Vagina (tissue), 2 donors: ENCODE results near the gene NRG3. TPM values are rescaled to one million over a fixed set of nuclear protein-coding genes. Genes with fewer than 3 reads are reported as not detected.

Experiments
- DNase-seq, 2 donors: peaks; one replicate each; pipeline ENCODE4 v3.0.0-alpha.2; 2017; ENCODE audit errors: extremely low spot score in 2 of 2
- H3K27ac ChIP-seq: fragments of 200-600 bp; sonication (generic); one replicate; pipeline ENCODE4 v1.5.1; 2019
- H3K27me3 ChIP-seq: fragments of 200-600 bp; sonication (generic); one replicate; pipeline ENCODE4 v1.5.1; 2019
- H3K36me3 ChIP-seq, 2 donors: fragments of 200-600 bp; sonication (generic); one replicate each; pipeline ENCODE4 v1.5.1; 2017 to 2019
- H3K4me1 ChIP-seq: fragments of 200-600 bp; sonication (generic); one replicate; pipeline ENCODE4 v1.5.1; 2019
- H3K4me3 ChIP-seq, 2 donors: fragments of 200-600 bp; sonication (generic); 1 replicate in 1 of 2; 2 replicates in 1 of 2; pipeline ENCODE4 v1.5.1; 2016 to 2019
- H3K9me3 ChIP-seq: fragments of 200-600 bp; sonication (generic); one replicate; pipeline ENCODE4 v1.5.1; 2019
- CTCF ChIP-seq, 3 experiments: fragments of 450-650 bp in 2 of 3; fragments of 200-600 bp in 1 of 3; sonication (generic) in 1 of 3; IDR thresholded peaks; one replicate each; pipeline ENCODE4 v1.5.1; 2017 to 2019; ENCODE audit warnings: antibody characterized with exemption in 3 of 3, mild to moderate bottlenecking in 2 of 3, moderate library complexity in 2 of 3
- POLR2A ChIP-seq, 2 donors: fragments of 450-650 bp; IDR thresholded peaks; one replicate each; pipeline ENCODE4 v1.6.1; 2017; ENCODE audit warnings: antibody characterized with exemption in 2 of 2, mild to moderate bottlenecking in 2 of 2, moderate library complexity in 2 of 2
- POLR2AphosphoS5 ChIP-seq, 2 donors: sonication (generic); formaldehyde crosslinking; IDR thresholded peaks; one replicate each; pipeline ENCODE4 v1.9.0; 2017; ENCODE audit warnings: antibody characterized with exemption in 2 of 2, mild to moderate bottlenecking in 2 of 2, low read depth in 1 of 2; ENCODE audit not compliant: insufficient read depth in 1 of 2
- intact Hi-C: fragments of 100-400 bp; cut with DNase I; formaldehyde crosslinking; loops from one replicate; pipeline ENCODE4 v1.15.1; 2023
- total RNA-seq: library from RNA; depleted of rRNA; stranded (reverse); fragments of >200 nt; gene quantifications from one replicate; pipeline ENCODE4 v1.2.3, GENCODE V29; 2016

Gene NRG3
- total RNA-seq, 1 donor from 2014 or later, result not detected

GRCh38 chr10:82813856-82814255 lies 938.9 kb downstream of the NRG3 start:
- no peak for TF ChIP-seq POLR2AphosphoS5 (IDR thresholded peaks at IDR 0.05; ENCODE audit: insufficient read depth in 1 of 2, low read depth in 1 of 2)
- no peak for TF ChIP-seq POLR2A (IDR thresholded peaks at IDR 0.05)
- no peak for TF ChIP-seq CTCF (IDR thresholded peaks at IDR 0.05)
- intact Hi-C loops, result no loop called here

GRCh38 chr10:82814635-82815034 lies 939.6 kb downstream of the NRG3 start:
- no peaks in the 10 kb centered on the region for H3K36me3 ChIP-seq
- H3K4me1 ChIP-seq, result no peaks in the 10 kb centered on the region
- no peak overlapping the region for H3K27ac ChIP-seq
- no peak for DNase-seq
- no peak for TF ChIP-seq POLR2A (IDR thresholded peaks at IDR 0.05)
- TF ChIP-seq POLR2AphosphoS5 (IDR thresholded peaks at IDR 0.05; ENCODE audit: insufficient read depth in 1 of 2, low read depth in 1 of 2), result no peak
- no peak for TF ChIP-seq CTCF (IDR thresholded peaks at IDR 0.05)
- intact Hi-C loops, result no loop called here
- H3K27me3 ChIP-seq, result no peaks in the 10 kb centered on the region
- no peak overlapping the region for H3K4me3 ChIP-seq
- H3K9me3 ChIP-seq, result no peaks in the 10 kb centered on the region

More at GRCh38 chr10:82813856-82814255, 938.9 kb downstream of the NRG3 start:
- no peaks in the 10 kb centered on the region for H3K9me3 ChIP-seq
- DNase-seq, result no peak
- no peaks in the 10 kb centered on the region for H3K4me1 ChIP-seq
- no peaks in the 10 kb centered on the region for H3K36me3 ChIP-seq
- H3K27me3 ChIP-seq, result no peaks in the 10 kb centered on the region
- H3K4me3 ChIP-seq, result no peak overlapping the region
- no peak overlapping the region for H3K27ac ChIP-seq

GRCh38 chr10:82815680-82816079 lies 940.7 kb downstream of the NRG3 start:
- Histone ChIP-seq H3K4me1 (no peaks in the 10 kb centered on the region), H3K27ac (no peak overlapping the region), H3K36me3 (no peaks in the 10 kb centered on the region), H3K27me3 (no peaks in the 10 kb centered on the region), H3K4me3 (no peak overlapping the region), H3K9me3 (no peaks in the 10 kb centered on the region)
- intact Hi-C loops, result no loop called here
- no peak for DNase-seq
- TF ChIP-seq POLR2A (IDR thresholded peaks at IDR 0.05), result no peak
- no peak for TF ChIP-seq CTCF (IDR thresholded peaks at IDR 0.05)
- no peak for TF ChIP-seq POLR2AphosphoS5 (IDR thresholded peaks at IDR 0.05; ENCODE audit: insufficient read depth in 1 of 2, low read depth in 1 of 2)

GRCh38 chr10:82817676-82818422 lies 942.9 kb downstream of the NRG3 start:
- no peak for DNase-seq
- Histone ChIP-seq H3K27ac (no peak overlapping the region), H3K36me3 (no peaks in the 10 kb centered on the region), H3K9me3 (no peaks in the 10 kb centered on the region), H3K4me3 (no peak overlapping the region), H3K4me1 (no peaks in the 10 kb centered on the region), H3K27me3 (no peaks in the 10 kb centered on the region)
- no peak for TF ChIP-seq CTCF (IDR thresholded peaks at IDR 0.05)
- TF ChIP-seq POLR2AphosphoS5 (IDR thresholded peaks at IDR 0.05; ENCODE audit: insufficient read depth in 1 of 2, low read depth in 1 of 2), result no peak
- TF ChIP-seq POLR2A (IDR thresholded peaks at IDR 0.05), result no peak
- intact Hi-C loops, result no loop called here

GRCh38 chr10:82821043-82821442 lies 946.0 kb downstream of the NRG3 start:
- no peak for DNase-seq
- no peaks in the 10 kb centered on the region for H3K27me3 ChIP-seq
- intact Hi-C loops, result no loop called here
- H3K9me3 ChIP-seq, result no peaks in the 10 kb centered on the region
- no peak overlapping the region for H3K4me3 ChIP-seq
- no peaks in the 10 kb centered on the region for H3K4me1 ChIP-seq
- no peaks in the 10 kb centered on the region for H3K36me3 ChIP-seq
- no peak for TF ChIP-seq POLR2A (IDR thresholded peaks at IDR 0.05)
- no peak for TF ChIP-seq POLR2AphosphoS5 (IDR thresholded peaks at IDR 0.05; ENCODE audit: insufficient read depth in 1 of 2, low read depth in 1 of 2)
- no peak for TF ChIP-seq CTCF (IDR thresholded peaks at IDR 0.05)
- H3K27ac ChIP-seq, result no peak overlapping the region
